Measurements from ENCODE around the gene SAA2. TPM values are rescaled to one million over a fixed set of nuclear protein-coding genes. Genes with fewer than 3 reads are reported as not detected.
"Not testable (repeated sequence)": the region's sequence is repeated elsewhere in the genome, so short reads cannot be mapped to it uniquely, and the experiment has no call there.

Gene SAA2
- total RNA-seq, 4 donors from 2014 or later, result 12.6 TPM; not detected in 3

GRCh38 chr11:18282626-18283025 lies 34.2 kb upstream of the SAA2 start:
- TF ChIP-seq POLR2A (IDR thresholded peaks at IDR 0.05) (no peak), EP300 (IDR thresholded peaks at IDR 0.05) (no peak), CTCF (IDR thresholded peaks at IDR 0.05) (no peak)
- WGBS, 2 donors, result 84 to 86% methylated on average over 2 of the region's 2 CpGs
- DNase-seq (ENCODE audit: low spot score in 2 of 2), result no peak
- Histone ChIP-seq H3K4me3 (no peak overlapping the region), H3K27me3 (no peaks in the 10 kb centered on the region), H3K36me3 (peaks cover 0 to 96% (median 0%) of the 10 kb centered on the region in 3 donors), H3K4me1 (peaks cover 0 to 5% (median 0%) of the 10 kb centered on the region in 4 donors), H3K27ac (no peak overlapping the region), H3K9me3 (no peaks in the 10 kb centered on the region)

GRCh38 chr11:18280438-18281045 lies 32.1 kb upstream of the SAA2 start:
- Histone ChIP-seq H3K4me3 (no peak overlapping the region), H3K27ac (peak overlapping the region in 2 of 4 donors; percentile 22 to 29), H3K27me3 (no peaks in the 10 kb centered on the region), H3K9me3 (no peaks in the 10 kb centered on the region), H3K36me3 (peaks cover 0 to 95% (median 0%) of the 10 kb centered on the region in 3 donors), H3K4me1 (peaks cover 0 to 5% (median 0%) of the 10 kb centered on the region in 4 donors)
- WGBS, 2 donors, result 83% methylated on average over 4 of the region's 4 CpGs
- no peak for DNase-seq (ENCODE audit: low spot score in 2 of 2)
- TF ChIP-seq CTCF (IDR thresholded peaks at IDR 0.05) (no peak), EP300 (IDR thresholded peaks at IDR 0.05) (no peak), POLR2A (IDR thresholded peaks at IDR 0.05) (no peak)

GRCh38 chr11:18277565-18278271 lies 29.2 kb upstream of the SAA2 start:
- peak in 1 of 2 donors; percentile 60 for DNase-seq (ENCODE audit: low spot score in 2 of 2)
- Histone ChIP-seq H3K36me3 (peaks cover 0 to 81% (median 0%) of the 10 kb centered on the region in 3 donors), H3K4me1 (peaks cover 0 to 5% (median 0%) of the 10 kb centered on the region in 4 donors), H3K27ac (peak overlapping the region in 2 of 4 donors; percentile 52 to 59), H3K9me3 (no peaks in the 10 kb centered on the region), H3K4me3 (no peak overlapping the region), H3K27me3 (no peaks in the 10 kb centered on the region)
- TF ChIP-seq EP300 (IDR thresholded peaks at IDR 0.05) (peak in 1 of 2 donors; percentile 65), POLR2A (IDR thresholded peaks at IDR 0.05) (no peak)
- 84 to 87% methylated on average over 5 of the region's 5 CpGs for WGBS, 2 donors

- WGBS, 2 donors, result 80 to 94% methylated on average over 4 of the region's 4 CpGs
- peaks cover 0 to 30% (median 0%) of the 10 kb centered on the region in 3 donors for H3K36me3 ChIP-seq
- no peak overlapping the region for H3K27ac ChIP-seq
- H3K4me3 ChIP-seq, result no peak overlapping the region
- H3K4me1 ChIP-seq, result no peaks in the 10 kb centered on the region
- H3K9me3 ChIP-seq, result no peaks in the 10 kb centered on the region
- no peaks in the 10 kb centered on the region for H3K27me3 ChIP-seq
- TF ChIP-seq POLR2A (IDR thresholded peaks at IDR 0.05) (no peak), CTCF (IDR thresholded peaks at IDR 0.05) (no peak), EP300 (IDR thresholded peaks at IDR 0.05) (no peak)
- no peak for DNase-seq (ENCODE audit: low spot score in 2 of 2)
These were observed 22.7 kb upstream of the SAA2 start for GRCh38 chr11:18271206-18271605.

- no peak overlapping the region for H3K4me3 ChIP-seq
- DNase-seq (ENCODE audit: low spot score in 2 of 2), result no peak
- WGBS, 2 donors, result 69% methylated on average over 4 of the region's 4 CpGs
- TF ChIP-seq EP300 (IDR thresholded peaks at IDR 0.05), result no peak
- TF ChIP-seq POLR2A (IDR thresholded peaks at IDR 0.05), result no peak
- TF ChIP-seq CTCF (IDR thresholded peaks at IDR 0.05), result no peak
- no peaks in the 10 kb centered on the region for H3K9me3 ChIP-seq
- H3K36me3 ChIP-seq, result peaks cover 0 to 19% (median 0%) of the 10 kb centered on the region in 3 donors
- H3K4me1 ChIP-seq, result no peaks in the 10 kb centered on the region
- H3K27me3 ChIP-seq, result no peaks in the 10 kb centered on the region
- H3K27ac ChIP-seq, result no peak overlapping the region
These were observed 21.6 kb upstream of the SAA2 start for GRCh38 chr11:18270102-18270501.

- not testable (repeated sequence) for H3K27me3 ChIP-seq; H3K4me1 ChIP-seq; H3K4me3 ChIP-seq; DNase-seq (ENCODE audit: low spot score in 2 of 2); H3K9me3 ChIP-seq; H3K27ac ChIP-seq
- H3K36me3 ChIP-seq, result peaks cover 0 to 14% (median 0%) of the 10 kb centered on the region in 3 donors
- WGBS, 2 donors, result 60% methylated on average over 2 of the region's 5 CpGs; no CpG with 5 or more reads in 1 of the 2 donors
These were observed 20.8 kb upstream of the SAA2 start for GRCh38 chr11:18269252-18269651.

- not testable (repeated sequence) for H3K27me3 ChIP-seq; H3K36me3 ChIP-seq; DNase-seq (ENCODE audit: low spot score in 2 of 2); H3K4me1 ChIP-seq; H3K27ac ChIP-seq; H3K9me3 ChIP-seq; H3K4me3 ChIP-seq
- WGBS, 2 donors, result 68 to 81% methylated on average over 3 to 9 of the region's 10 CpGs
These were observed 19.1 kb upstream of the SAA2 start for GRCh38 chr11:18267335-18268133.

All from tibial nerve (tissue), 4 donors.